ENCODE data around the gene LTB.
"Not testable (repeated sequence)": the region's sequence is repeated elsewhere in the genome, so short reads cannot be mapped to it uniquely, and the experiment has no call there.

LTB gene

DNA sequence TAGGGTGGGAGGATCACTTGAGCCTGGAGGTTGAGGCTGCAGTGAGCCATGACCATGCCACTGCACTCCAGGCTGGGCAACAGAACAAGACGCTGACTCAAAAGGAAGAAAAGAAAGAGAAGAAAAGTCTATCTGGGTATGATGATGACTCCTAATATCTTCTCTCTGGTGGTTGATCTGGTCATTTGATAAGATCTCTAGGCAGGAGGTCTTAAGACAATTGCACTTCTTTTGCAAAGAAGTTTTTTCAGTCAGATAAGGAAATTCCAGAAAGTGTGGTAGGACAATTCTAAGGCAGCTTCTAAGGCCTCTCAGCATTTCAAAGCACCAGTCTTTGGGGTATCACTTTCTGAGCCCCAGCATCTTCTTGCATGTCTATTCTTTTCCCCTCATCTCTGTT, 25.1 kb upstream of the LTB start:
- no peak for DNase-seq

GRCh38 chr6:31597006-31597405, 14.8 kb upstream of the LTB start:
- DNase-seq: peak; percentile 65

- DNase-seq: no peak
Observed at GRCh38 chr6:31592396-31592771, 10.2 kb upstream of the LTB start.

DNA sequence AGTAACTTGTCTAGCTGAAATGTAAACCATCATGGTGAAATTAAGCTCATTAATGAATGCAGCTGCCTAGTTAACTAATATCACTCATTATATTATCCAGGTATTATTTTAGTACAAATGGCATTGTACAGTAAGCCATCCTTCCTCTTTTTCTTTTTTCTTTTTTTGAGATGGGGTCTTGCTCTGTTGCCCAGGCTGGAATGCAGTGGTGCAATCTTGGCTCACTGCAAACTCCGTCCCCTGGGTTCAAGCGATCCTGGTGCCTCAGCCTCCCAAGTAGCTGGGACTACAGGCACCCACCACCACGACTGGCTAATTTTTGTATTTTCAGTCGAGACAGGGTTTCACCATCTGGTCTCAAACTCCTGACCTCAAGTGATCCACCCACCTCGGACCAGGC, 8.5 kb upstream of the LTB start:
- DNase-seq: not testable (repeated sequence)

DNA sequence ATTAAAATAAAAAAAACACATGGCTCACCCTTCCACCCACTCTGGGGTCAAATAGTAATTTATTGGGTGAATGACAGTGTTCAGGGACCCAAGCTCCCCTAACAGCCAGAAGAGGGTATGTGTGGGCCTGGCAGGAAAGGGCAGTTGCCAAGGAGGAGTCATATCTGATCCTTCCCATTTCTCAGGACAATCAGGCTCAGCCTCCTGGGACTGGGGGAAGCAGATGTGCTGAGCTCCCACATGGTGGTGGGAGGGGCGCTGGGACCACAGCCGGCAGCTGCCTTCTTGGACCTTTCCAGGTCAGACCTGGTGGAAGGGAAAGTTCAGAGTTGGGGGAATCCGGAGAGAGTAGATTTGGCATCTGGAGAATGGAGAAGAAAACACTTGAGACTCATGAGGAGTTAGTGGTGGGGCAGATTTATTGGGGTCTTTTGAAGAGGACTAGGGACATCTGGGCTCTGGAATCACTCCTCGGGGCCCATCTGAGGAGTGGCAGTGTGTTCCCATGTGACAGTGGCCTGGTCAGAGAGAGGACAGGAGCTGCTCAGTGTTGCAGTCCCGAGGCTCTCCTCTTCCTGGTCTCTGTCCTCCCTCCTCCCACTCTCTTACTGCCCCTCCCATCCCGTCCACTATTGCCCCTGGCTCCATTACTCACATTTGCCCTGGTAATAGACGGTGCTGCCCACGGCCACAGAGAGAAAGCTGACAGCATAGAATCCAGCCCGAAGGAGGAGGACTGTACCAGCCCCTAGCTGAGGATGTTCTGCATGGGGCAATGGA, 6.8 kb upstream of the LTB start:
- DNase-seq: no peak

DNA sequence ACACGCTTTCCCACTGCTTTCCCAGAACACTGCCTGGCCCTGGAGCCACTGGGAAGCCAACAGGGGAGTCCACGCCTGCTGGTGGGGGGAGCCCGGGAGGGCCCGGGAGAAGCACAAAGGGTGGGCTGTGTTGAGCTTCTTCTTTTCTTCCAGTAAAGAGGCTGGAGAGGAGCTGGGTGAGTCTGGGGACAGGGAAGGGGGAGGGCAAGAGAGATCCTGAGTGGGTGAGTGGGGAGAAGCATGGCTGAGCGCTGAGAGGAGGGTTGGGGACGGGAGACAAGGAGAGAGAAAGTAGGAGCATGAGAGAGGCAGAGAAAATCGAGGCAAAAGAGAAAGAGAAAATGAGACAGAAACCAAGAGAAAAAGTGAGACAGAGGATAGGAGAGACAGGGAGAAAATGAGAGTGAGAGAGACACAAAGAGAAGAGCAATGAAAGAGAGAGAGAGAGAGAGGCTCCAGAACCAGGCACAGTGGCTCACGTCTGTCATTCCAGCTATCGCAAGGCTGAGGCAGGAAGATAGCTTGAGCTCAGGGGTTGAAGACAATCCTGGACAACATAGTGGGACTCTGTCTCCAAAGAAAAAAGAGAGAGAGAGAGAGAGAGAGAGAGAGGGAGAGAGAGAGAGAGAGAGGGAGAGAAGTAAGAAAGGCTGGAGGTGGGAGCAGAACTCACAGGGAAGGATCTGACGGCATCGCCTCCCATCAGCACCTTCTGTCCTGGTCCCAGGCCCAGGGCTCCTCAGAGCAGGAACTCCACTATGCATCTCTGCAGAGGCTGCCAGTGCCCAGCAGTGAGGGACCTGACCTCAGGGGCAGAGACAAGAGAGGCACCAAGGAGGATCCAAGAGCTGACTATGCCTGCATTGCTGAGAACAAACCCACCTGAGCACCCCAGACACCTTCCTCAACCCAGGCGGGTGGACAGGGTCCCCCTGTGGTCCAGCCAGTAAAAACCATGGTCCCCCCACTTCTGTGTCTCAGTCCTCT, 5.9 kb upstream of the LTB start:
- peak; percentile 11 for DNase-seq

GRCh38 chr6:31586599-31587281, 4.5 kb upstream of the LTB start:
- peak; percentile 52 for DNase-seq

- no peak for DNase-seq
Observed at GRCh38 chr6:31586008-31586407, 3.8 kb upstream of the LTB start, which contains the start of gene LST1. Gene LST1 (plus strand): TSS chr6:31586277. CDS start chr6:31587300, 1,023 bp downstream.

- DNase-seq: peak; percentile 66
Observed at GRCh38 chr6:31585491-31585890, 3.3 kb upstream of the LTB start.

- DNase-seq: peak; percentile 56
Observed at GRCh38 chr6:31581434-31582229, 592 bp downstream of the LTB start.

- DNase-seq: peak; percentile 93
Observed at GRCh38 chr6:31580807-31581433, 1.3 kb downstream of the LTB start.

DNA sequence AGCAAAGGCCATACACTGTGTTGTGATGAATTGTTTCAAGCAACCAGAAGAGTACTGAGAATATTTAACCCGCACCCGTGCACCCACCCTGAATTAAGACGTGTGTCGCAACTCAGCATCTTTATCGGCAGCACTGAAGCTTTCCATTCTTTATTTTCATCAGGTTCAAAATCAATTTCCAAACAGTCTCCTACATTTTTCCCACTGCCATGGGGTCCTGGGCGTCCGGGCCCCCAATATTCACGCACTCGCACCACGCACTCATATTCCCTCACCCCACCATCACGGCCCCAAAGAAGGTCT, 1.8 kb downstream of the LTB start:
- DNase-seq: no peak

DNA sequence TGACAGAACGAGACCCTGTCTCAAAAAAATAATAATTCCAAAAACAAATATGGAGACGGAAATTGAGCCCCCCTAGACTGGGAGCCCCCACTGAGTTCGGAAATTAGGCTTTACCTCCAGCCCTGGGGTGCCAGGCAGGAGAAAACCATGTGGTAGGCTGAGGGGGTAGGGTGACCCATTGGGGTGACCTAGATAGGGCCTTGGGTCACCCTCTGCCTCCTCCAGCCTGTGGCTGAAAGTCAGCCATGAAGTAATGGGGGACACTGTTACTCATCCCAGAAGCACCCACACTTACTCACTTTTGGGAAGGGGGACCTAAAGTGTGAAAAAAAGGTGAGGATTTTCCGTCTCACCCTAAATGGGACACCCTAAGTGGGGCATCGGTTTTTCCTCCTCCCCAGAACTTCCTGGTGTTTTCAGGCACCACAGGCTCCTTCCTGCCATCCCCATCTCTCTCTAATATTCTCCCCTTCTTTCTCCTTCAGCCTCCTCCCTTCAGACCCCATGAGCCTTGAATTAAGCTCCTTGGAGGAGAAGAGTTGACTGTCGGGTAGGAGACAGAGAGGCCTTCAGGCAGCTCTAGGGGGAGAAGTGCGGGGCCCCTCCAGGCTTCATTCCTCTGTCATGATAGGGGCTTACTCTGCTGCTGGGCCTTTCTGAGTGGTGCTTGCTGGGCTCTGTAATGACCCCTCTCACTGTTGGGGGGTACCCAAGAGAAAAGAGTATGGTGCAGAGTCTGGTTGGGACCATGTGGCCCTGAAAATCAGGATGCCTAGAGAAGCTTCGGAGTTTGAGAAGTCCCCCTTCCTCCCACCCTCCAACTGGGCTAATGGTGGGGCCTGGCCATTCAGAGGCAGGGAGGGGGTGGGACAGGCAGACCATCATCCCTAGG, 2.4 kb downstream of the LTB start:
- peak; percentile 23 for DNase-seq

GRCh38 chr6:31579119-31579505, 3.1 kb downstream of the LTB start:
- no peak for DNase-seq

DNA sequence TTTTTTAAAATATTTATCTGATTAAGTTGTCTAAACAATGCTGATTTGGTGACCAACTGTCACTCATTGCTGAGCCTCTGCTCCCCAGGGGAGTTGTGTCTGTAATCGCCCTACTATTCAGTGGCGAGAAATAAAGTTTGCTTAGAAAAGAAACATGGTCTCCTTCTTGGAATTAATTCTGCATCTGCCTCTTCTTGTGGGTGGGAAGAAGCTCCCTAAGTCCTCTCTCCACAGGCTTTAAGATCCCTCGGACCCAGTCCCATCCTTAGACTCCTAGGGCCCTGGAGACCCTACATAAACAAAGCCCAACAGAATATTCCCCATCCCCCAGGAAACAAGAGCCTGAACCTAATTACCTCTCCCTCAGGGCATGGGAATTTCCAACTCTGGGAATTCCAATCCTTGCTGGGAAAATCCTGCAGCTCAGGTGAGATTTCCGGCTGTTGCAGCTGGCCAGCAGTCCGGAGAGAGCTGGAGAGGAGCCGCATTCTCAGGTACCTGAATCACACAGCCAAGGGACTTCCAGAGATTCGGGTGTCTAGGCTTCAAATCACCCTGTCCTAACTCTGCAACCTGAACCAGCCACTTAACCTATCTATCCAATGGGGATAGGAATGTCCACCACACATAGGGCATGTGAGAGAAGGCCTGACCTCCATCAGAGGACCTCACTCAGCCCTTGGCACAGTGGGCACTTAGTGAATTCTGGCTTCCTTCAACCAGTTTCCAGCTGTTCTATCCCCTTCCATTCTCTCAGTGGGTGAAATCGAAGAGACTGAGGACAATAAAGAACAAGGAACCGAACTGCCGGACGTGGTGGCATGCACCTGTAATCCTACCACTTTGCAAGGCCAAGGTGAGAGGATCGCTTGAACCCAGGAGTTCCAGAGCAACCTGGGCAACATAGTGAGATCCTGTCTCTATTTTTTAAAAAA, 3.8 kb downstream of the LTB start:
- DNase-seq: no peak

DNA sequence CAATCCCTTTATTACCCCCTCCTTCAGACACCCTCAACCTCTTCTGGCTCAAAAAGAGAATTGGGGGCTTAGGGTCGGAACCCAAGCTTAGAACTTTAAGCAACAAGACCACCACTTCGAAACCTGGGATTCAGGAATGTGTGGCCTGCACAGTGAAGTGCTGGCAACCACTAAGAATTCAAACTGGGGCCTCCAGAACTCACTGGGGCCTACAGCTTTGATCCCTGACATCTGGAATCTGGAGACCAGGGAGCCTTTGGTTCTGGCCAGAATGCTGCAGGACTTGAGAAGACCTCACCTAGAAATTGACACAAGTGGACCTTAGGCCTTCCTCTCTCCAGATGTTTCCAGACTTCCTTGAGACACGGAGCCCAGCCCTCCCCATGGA, 4.7 kb downstream of the LTB start:
- DNase-seq: no peak

DNA sequence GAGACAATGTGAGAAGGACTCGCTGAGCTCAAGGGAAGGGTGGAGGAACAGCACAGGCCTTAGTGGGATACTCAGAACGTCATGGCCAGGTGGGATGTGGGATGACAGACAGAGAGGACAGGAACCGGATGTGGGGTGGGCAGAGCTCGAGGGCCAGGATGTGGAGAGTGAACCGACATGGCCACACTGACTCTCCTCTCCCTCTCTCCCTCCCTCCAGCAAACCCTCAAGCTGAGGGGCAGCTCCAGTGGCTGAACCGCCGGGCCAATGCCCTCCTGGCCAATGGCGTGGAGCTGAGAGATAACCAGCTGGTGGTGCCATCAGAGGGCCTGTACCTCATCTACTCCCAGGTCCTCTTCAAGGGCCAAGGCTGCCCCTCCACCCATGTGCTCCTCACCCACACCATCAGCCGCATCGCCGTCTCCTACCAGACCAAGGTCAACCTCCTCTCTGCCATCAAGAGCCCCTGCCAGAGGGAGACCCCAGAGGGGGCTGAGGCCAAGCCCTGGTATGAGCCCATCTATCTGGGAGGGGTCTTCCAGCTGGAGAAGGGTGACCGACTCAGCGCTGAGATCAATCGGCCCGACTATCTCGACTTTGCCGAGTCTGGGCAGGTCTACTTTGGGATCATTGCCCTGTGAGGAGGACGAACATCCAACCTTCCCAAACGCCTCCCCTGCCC, 5.2 kb downstream of the LTB start:
- DNase-seq: peak; percentile 59

GRCh38 chr6:31575952-31576685, 6.1 kb downstream of the LTB start:
- DNase-seq: no peak
